Diencephalon (tissue), 1 donor: ENCODE data around the gene AMN1. TPM values are rescaled to one million over a fixed set of nuclear protein-coding genes. Genes with fewer than 3 reads are reported as not detected.

ENCODE experiments used
- small RNA-seq: library from RNA; depleted of rRNA; stranded (forward); fragments of <200 nt; gene quantifications from one replicate; pipeline ENCODE3, GENCODE V24; 2014
- total RNA-seq: library from RNA; depleted of rRNA; stranded (reverse); fragments of >200 nt; gene quantifications from one replicate; pipeline ENCODE4 v1.2.3, GENCODE V29; 2014

The AMN1 gene
- 63.4 TPM for total RNA-seq

GRCh38 chr12:31728917-31729640 lies at the start of gene AMN1:
TSS of gene AMN1 (minus strand) at chr12:31729021. CDS start at chr12:31729008, 13 bp downstream.

GRCh38 chr12:31659087-31659942 lies 69.5 kb downstream of the AMN1 start, which contains the start of gene ETFBKMT:
TSS of gene ETFBKMT (plus strand) at chr12:31659688. CDS start at chr12:31661954, 2,266 bp downstream.

Small RNA genes within 50 kb of the gene (small RNA-seq; reads per million reads assigned to genes)
- gene AC023157.2: not detected

Other genes with a start within 250 kb of the AMN1 start
- 53.7 TPM for gene DENND5B, start 137.9 kb downstream of the AMN1 start, total RNA-seq
- gene ETFBKMT, start 69.3 kb downstream of the AMN1 start, total RNA-seq: 4.4 TPM
- gene RESF1, start 230.4 kb upstream of the AMN1 start, total RNA-seq: 65.3 TPM